Heart left ventricle (tissue), 16 donors: ENCODE measurements around the gene ELMO3. TPM values are rescaled to one million over a fixed set of nuclear protein-coding genes. Genes with fewer than 3 reads are reported as not detected.

ENCODE experiments used
- ATAC-seq, 4 donors: fragments of 200-7000 bp; cut with Tn5 transposase; one replicate each; pipeline ENCODE4 v1.9.1; 2020 to 2022; ENCODE audit warnings: moderate library complexity in 4 of 4, mild to moderate bottlenecking in 3 of 4, moderate number of reproducible peaks in 1 of 4
- DNase-seq, 5 donors: peaks; one replicate each; pipeline ENCODE4 v3.0.0-alpha.2; 2020
- H3K27ac ChIP-seq, 12 donors: fragments of 200-600 bp; sonication (generic) in 4 of 12; one replicate each; pipeline versions ENCODE4 v1.5.0 to v1.8.0; 2016 to 2022; ENCODE audit warnings: mild to moderate bottlenecking in 2 of 12
- H3K27me3 ChIP-seq, 9 donors: fragments of 200-600 bp; sonication (generic) in 2 of 9; one replicate each; pipeline versions ENCODE4 v1.5.1 to v1.8.0; 2016 to 2022; ENCODE audit warnings: mild to moderate bottlenecking in 3 of 9
- H3K36me3 ChIP-seq, 9 donors: fragments of 200-600 bp; sonication (generic) in 2 of 9; one replicate each; pipeline versions ENCODE4 v1.5.0 to v1.8.0; 2018 to 2022; ENCODE audit warnings: mild to moderate bottlenecking in 2 of 9
- H3K4me1 ChIP-seq, 12 donors: fragments of 200-600 bp; sonication (generic) in 4 of 12; one replicate each; pipeline versions ENCODE4 v1.5.0 to v1.8.0; 2016 to 2022; ENCODE audit warnings: mild to moderate bottlenecking in 3 of 12
- H3K4me3 ChIP-seq, 12 donors: fragments of 200-600 bp; sonication (generic) in 4 of 12; one replicate each; pipeline versions ENCODE4 v1.5.0 to v1.8.0; 2017 to 2022; ENCODE audit warnings: mild to moderate bottlenecking in 9 of 12, moderate library complexity in 4 of 12
- H3K9me3 ChIP-seq, 12 donors: fragments of 200-600 bp; sonication (generic) in 4 of 12; one replicate each; pipeline versions ENCODE4 v1.5.0 to v1.8.0; 2016 to 2022; ENCODE audit warnings: mild to moderate bottlenecking in 1 of 12
- POLR2A ChIP-seq, 2 donors: fragments of 450-650 bp; IDR thresholded peaks; one replicate each; pipeline ENCODE4 v1.6.1; 2017; ENCODE audit warnings: antibody characterized with exemption in 2 of 2, mild to moderate bottlenecking in 2 of 2, moderate library complexity in 2 of 2
- WGBS, 4 donors: extraction: QIAGEN DNeasy Blood & Tissue Kit in 2 of 4; methylation state at CpG; one replicate each; pipeline versions ENCODE4 v1.1.5 to v1.1.7; 2013 to 2018; 5-methylcytosine and 5-hydroxymethylcytosine counted together
- intact Hi-C, 10 donors: fragments of 100-400 bp; cut with DNase I; formaldehyde crosslinking; loops; one replicate each; pipeline versions ENCODE4 v1.11.1 to v1.14.2; 2022
- polyA plus RNA-seq, 2 donors: library from polyadenylated mRNA; stranded (reverse); fragments of 200-250 nt; gene quantifications; one replicate each; pipeline ENCODE4 v1.2.3, GENCODE V29; 2013
- total RNA-seq, 9 donors: library from RNA; depleted of rRNA in 2 of 9; stranded (reverse); fragments of >200 nt in 2 of 9; fragmentation: NEBNext Ultra II Directional in 3 of 9; extraction: Animal tissue kit (Norgen Biotek cat#: 25700) in 3 of 9; gene quantifications; one replicate each; pipeline versions ENCODE4 v1.1.0 to v1.2.4, GENCODE V29; 2016 to 2023
- TF ChIP-seq, protein P1 (sequence below), 12 donors: fragments of 200-600 bp; sonication (generic) in 4 of 12; IDR thresholded peaks; one replicate each; pipeline versions ENCODE4 v1.5.0 to v1.8.0; 2018 to 2022; ENCODE audit warnings: antibody characterized with exemption in 12 of 12, mild to moderate bottlenecking in 5 of 12
- donor health status: ischemic (EF 13 %, LVEDD 7.1; RV severe dilation, severe dysfunction).
- donor health status: healthy with polysubstance abuse.
- donor health status: DM: no; HTN: yes; CAD: no.
- donor health status: DM: no; HTN: no; CAD: no.
- donor health status: ischemic (EF 25% LVEDD 6.9; RV normal size, moderate dysfunction).
- donor health status: ischemic (EF 25% LVEDD 5.7; RV mildly dilated, moderate dysfunction).
- donor health status: healthy.
- donor health status: DM: yes; HTN: yes; CAD: no.
- donor health status: ischemic (EF 35%, LVEDD 5.7; RV mildly dilated, moderate dysfunction).
- donor health status: nonischemic (EF 11% LVEDD 7.7; RV severe dilation, severe dysfunction).
- donor health status: DM: yes; HTN: yes; CAD: no.
- donor health status: PGD.
- donor health status: ischemic (EF 29% LVEDD 5.4; RV normal size, mild dysfunction).
- donor health status: nonischemic (EF 23%, LVEDD 6.1; RV moderate dilation, normal function).

The ELMO3 gene
- total and polyA plus RNA-seq, 11 donors, result 0.32 to 1.8 (median 0.68) TPM

DNA sequence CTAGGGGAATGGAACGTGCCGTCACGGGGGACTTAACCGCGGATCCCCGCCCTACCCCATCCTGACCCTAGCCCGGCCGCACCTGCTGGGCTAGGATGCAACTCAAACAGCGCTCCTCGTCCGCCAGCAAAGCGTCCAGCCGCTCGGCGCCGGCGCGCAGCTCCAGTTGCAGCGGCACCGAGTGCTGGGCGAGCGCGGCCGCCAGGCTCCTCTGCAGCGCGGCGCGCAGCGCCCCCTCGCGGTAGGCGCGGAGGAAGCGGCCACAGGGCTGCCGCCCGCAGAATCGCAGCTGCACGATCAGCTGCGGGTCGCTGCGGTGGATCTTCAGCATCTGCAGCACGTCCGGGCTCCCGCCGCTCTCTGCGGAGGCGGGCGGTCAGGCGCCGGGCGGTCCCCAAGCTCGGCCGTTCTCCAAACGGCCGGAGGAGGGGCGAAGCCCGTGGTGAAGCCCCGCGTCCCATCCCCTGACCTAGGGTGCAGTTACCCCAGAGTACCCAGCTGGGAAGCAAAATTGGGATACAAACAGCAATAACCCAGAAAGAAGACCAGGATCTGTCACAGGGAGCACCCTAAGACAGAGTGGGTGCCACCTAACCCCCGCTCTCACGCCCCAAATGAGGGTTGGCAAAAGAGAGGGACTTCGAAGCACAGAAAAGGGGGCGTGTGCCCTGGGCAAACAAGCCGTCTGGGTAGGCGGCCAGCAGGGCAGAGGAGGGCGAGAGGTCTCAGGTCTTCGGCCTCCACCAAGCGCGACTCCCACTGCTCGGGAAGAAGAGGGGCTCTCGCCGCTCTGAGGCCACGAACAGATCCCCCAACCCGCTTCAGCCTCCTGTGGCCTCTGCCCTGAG, 43.4 kb upstream of the ELMO3 start:
- Histone ChIP-seq H3K4me3 (peak overlapping the region in 9 of 12 donors; percentile 14 to 40 (median 18)), H3K4me1 (peaks cover 0 to 42% (median 25%) of the 10 kb centered on the region in 12 donors), H3K36me3 (peaks cover 0 to 5% (median 0%) of the 10 kb centered on the region in 9 donors), H3K9me3 (no peaks in the 10 kb centered on the region), H3K27me3 (peaks cover 0 to 10% (median 0%) of the 10 kb centered on the region in 9 donors), H3K27ac (no peak overlapping the region)
- ATAC-seq (peak in 3 of 4 donors; percentile 45 to 60 (median 57)), DNase-seq (peak; percentile 67 to 91 (median 79))
- peak in 1 of 2 donors; percentile 29 for TF ChIP-seq POLR2A (IDR thresholded peaks at IDR 0.05)
- TF ChIP-seq, protein P1, sequence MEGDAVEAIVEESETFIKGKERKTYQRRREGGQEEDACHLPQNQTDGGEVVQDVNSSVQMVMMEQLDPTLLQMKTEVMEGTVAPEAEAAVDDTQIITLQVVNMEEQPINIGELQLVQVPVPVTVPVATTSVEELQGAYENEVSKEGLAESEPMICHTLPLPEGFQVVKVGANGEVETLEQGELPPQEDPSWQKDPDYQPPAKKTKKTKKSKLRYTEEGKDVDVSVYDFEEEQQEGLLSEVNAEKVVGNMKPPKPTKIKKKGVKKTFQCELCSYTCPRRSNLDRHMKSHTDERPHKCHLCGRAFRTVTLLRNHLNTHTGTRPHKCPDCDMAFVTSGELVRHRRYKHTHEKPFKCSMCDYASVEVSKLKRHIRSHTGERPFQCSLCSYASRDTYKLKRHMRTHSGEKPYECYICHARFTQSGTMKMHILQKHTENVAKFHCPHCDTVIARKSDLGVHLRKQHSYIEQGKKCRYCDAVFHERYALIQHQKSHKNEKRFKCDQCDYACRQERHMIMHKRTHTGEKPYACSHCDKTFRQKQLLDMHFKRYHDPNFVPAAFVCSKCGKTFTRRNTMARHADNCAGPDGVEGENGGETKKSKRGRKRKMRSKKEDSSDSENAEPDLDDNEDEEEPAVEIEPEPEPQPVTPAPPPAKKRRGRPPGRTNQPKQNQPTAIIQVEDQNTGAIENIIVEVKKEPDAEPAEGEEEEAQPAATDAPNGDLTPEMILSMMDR (IDR thresholded peaks at IDR 0.05), result peak; percentile 91 to 99 (median 97)
- 10 to 56% (median 15%) methylated on average over 18 to 74 of the region's 74 CpGs for WGBS, 4 donors
- intact Hi-C loops, result loop anchor here in 9 of 10 donors (1.0 to 10.0 kb wide), 8 partner anchors 48 to 261 kb away; partner anchors contain the start of genes CBFB (in 1 of the 9) and PHAF1 (in 1 of the 9)

DNA sequence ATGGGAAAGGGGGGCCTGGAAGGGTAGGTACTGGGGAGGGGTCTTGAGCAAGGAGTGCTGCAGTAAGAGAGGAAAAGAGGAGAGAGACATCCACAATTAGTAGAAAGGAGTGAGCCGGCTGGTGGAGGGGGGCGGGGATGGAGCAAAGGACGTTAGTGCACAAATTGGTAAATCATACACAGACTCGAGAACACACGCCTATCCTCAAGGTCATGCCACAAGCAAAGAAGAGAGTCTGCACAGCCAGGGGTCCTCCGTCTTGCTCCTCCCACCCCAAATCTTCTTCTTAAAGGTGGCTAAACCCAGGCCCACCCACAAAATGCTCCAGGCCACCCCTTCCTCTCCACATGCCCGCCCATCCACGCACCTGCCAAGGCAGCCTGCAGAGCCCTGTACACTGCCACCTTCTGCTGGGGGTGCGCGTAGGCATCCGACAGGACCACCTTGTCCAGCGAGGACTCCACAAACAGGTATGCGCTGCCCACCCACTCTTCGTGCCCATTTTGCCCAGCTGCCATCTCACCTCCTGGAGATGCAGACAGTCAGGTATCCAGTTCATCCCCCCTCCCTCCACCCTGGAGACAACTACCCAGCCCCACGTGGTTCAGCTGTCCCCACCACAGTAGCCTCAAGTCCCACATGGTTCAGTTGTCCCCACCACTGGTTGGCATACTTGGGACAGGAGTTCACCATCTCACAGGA, 42.6 kb upstream of the ELMO3 start:
- H3K36me3 ChIP-seq, result peaks cover 0 to 5% (median 0%) of the 10 kb centered on the region in 9 donors
- H3K9me3 ChIP-seq, result no peaks in the 10 kb centered on the region
- no peak for TF ChIP-seq POLR2A (IDR thresholded peaks at IDR 0.05)
- TF ChIP-seq, protein P1 (IDR thresholded peaks at IDR 0.05), result no peak
- no peak overlapping the region for H3K27ac ChIP-seq
- peaks cover 0 to 39% (median 28%) of the 10 kb centered on the region in 12 donors for H3K4me1 ChIP-seq
- intact Hi-C loops, result loop anchor here in 8 of 10 donors (2.0 to 10.0 kb wide), 7 partner anchors 49 to 261 kb away; partner anchors contain the start of genes CBFB (in 1 of the 8) and PHAF1 (in 1 of the 8)
- DNase-seq, result no peak
- ATAC-seq, result no peak
- no peak overlapping the region for H3K4me3 ChIP-seq
- peaks cover 0 to 3% (median 0%) of the 10 kb centered on the region in 9 donors for H3K27me3 ChIP-seq
- WGBS, 4 donors, result 64 to 75% (median 70%) methylated on average over 15 of the region's 15 CpGs

DNA sequence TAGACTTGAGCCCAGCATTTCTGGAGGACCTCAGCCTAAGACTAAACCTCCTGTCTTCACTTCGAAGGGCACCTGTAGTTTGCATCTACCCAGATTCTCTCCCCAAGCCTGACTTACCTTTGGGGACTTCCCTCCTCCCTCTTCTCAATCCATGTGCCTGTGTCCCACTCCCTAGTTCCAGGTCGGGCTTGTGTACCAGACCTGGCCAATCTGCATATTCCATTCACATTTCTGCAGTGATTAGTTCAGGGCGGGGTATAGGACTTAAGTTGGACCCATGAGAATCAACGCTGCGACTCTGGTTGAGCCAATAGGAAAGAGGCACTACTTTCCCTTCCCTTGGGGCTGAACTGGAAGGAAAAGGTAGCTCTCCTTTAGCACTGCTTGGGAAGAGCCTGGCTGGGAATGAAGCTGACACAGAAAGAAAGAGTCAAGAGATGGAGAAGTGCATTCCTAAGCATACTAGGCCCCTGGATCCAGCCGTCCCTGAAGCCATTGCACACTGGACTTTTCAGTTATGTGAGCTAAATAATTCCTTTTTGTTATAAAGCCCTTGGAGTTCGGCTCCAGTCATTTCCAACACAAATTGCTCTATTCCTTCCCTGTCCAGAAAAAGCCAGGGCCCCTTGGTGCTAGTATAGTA, 41.7 kb upstream of the ELMO3 start:
- no peak overlapping the region for H3K4me3 ChIP-seq
- intact Hi-C loops, result loop anchor here in 8 of 10 donors (2.0 to 10.0 kb wide), 7 partner anchors 50 to 262 kb away; partner anchors contain the start of genes CBFB (in 1 of the 8) and PHAF1 (in 1 of the 8)
- peaks cover 0 to 8% (median 0%) of the 10 kb centered on the region in 9 donors for H3K27me3 ChIP-seq
- H3K36me3 ChIP-seq, result peaks cover 0 to 5% (median 0%) of the 10 kb centered on the region in 9 donors
- H3K27ac ChIP-seq, result peak overlapping the region in 1 of 12 donors; percentile 33
- no peak for ATAC-seq
- TF ChIP-seq POLR2A (IDR thresholded peaks at IDR 0.05), result no peak
- TF ChIP-seq, protein P1 (IDR thresholded peaks at IDR 0.05), result no peak
- peaks cover 0 to 48% (median 36%) of the 10 kb centered on the region in 12 donors for H3K4me1 ChIP-seq
- 64 to 74% (median 65%) methylated on average over 7 of the region's 7 CpGs for WGBS, 4 donors
- DNase-seq, result no peak
- no peaks in the 10 kb centered on the region for H3K9me3 ChIP-seq
